Hepatocyte (in vitro differentiated cells): Measurements from ENCODE around the gene CLTA. TPM values are rescaled to one million over a fixed set of nuclear protein-coding genes. Genes with fewer than 3 reads are reported as not detected.
"Not testable (repeated sequence)": the region's sequence is repeated elsewhere in the genome, so short reads cannot be mapped to it uniquely, and the experiment has no call there.

ENCODE experiments used
- DNase-seq: peaks from one replicate; pipeline ENCODE4 v3.0.0-alpha.2; 2016; ENCODE audit warnings: low spot score
- H2AFZ ChIP-seq: fragments of 200-600 bp; sonication (generic); 2 replicates; pipeline ENCODE4 v1.6.0; 2016; ENCODE audit warnings: antibody characterized with exemption, mild to moderate bottlenecking
- H3K27ac ChIP-seq: fragments of 200-600 bp; sonication (generic); 2 replicates; pipeline ENCODE4 v1.5.1; 2016; ENCODE audit warnings: mild to moderate bottlenecking
- H3K27me3 ChIP-seq: fragments of 200-600 bp; sonication (generic); 2 replicates; pipeline ENCODE4 v1.6.1; 2016
- H3K36me3 ChIP-seq: fragments of 200-600 bp; sonication (generic); replicated peaks from 2 replicates; pipeline ENCODE4 v1.5.1; 2016; ENCODE audit warnings: low read depth; ENCODE audit not compliant: insufficient read depth
- H3K4me1 ChIP-seq: fragments of 200-600 bp; sonication (generic); 2 replicates; pipeline ENCODE4 v1.5.1; 2016; ENCODE audit warnings: mild to moderate bottlenecking, moderate library complexity; ENCODE audit not compliant: insufficient read depth
- H3K4me2 ChIP-seq: fragments of 200-600 bp; sonication (generic); 2 replicates; pipeline ENCODE4 v1.6.0; 2016
- H3K4me3 ChIP-seq: fragments of 200-600 bp; sonication (generic); 2 replicates; pipeline ENCODE4 v1.5.1; 2016; ENCODE audit warnings: mild to moderate bottlenecking
- H3K79me2 ChIP-seq: fragments of 200-600 bp; sonication (generic); 2 replicates; pipeline ENCODE4 v1.6.0; 2017; ENCODE audit warnings: mild to moderate bottlenecking
- H3K9me2 ChIP-seq: fragments of 200-600 bp; sonication (generic); replicated peaks from 2 replicates; pipeline ENCODE4 v1.6.0; 2017; ENCODE audit warnings: mild to moderate bottlenecking; ENCODE audit not compliant: insufficient read depth
- H3K9me3 ChIP-seq: fragments of 200-600 bp; sonication (generic); 2 replicates; pipeline ENCODE4 v1.5.1; 2016; ENCODE audit warnings: low read depth, mild to moderate bottlenecking
- H4K20me1 ChIP-seq: fragments of 200-600 bp; sonication (generic); 2 replicates; pipeline ENCODE4 v1.6.0; 2016; ENCODE audit warnings: mild to moderate bottlenecking; ENCODE audit not compliant: insufficient read depth, poor library complexity, severe bottlenecking
- EZH2 ChIP-seq: fragments of 200-600 bp; sonication (generic); IDR thresholded peaks from 2 replicates; pipeline ENCODE4 v1.6.1; 2016; ENCODE audit warnings: antibody characterized with exemption, mild to moderate bottlenecking, borderline replicate concordance
- EZH2phosphoT487 ChIP-seq: fragments of 200-600 bp; sonication (generic); IDR thresholded peaks from one replicate; pipeline ENCODE4 v1.6.1; 2018; ENCODE audit warnings: antibody characterized with exemption, mild to moderate bottlenecking, low read depth, moderate library complexity; ENCODE audit not compliant: unreplicated experiment, severe bottlenecking
- WGBS: methylation state at CpG from one replicate; pipeline ENCODE4 v1.1.6; 2016; ENCODE audit warnings: low lambda C conversion rate; ENCODE audit errors: missing lambda C conversion rate; 5-methylcytosine and 5-hydroxymethylcytosine counted together
- polyA plus RNA-seq: library from polyadenylated mRNA; unstranded; fragments of >200 nt; fragmentation: Nextera tagmentation; extraction: Ambion mirVana; gene quantifications from 2 replicates; pipeline ENCODE4 v1.2.1, GENCODE V29; 2016
- total RNA-seq: library from RNA; depleted of rRNA; stranded (reverse); fragments of >200 nt; gene quantifications from 2 replicates; pipeline ENCODE4 v1.2.3, GENCODE V29; 2014
- TF ChIP-seq, protein P1 (sequence below): fragments of 200-600 bp; sonication (generic); IDR thresholded peaks from 2 replicates; pipeline ENCODE4 v1.5.1; 2016; ENCODE audit warnings: antibody characterized with exemption, mild to moderate bottlenecking; ENCODE audit not compliant: poor library complexity

The CLTA gene
- total and polyA plus RNA-seq, 2 experiments from 2014 or later, result 283 to 317 TPM

DNA sequence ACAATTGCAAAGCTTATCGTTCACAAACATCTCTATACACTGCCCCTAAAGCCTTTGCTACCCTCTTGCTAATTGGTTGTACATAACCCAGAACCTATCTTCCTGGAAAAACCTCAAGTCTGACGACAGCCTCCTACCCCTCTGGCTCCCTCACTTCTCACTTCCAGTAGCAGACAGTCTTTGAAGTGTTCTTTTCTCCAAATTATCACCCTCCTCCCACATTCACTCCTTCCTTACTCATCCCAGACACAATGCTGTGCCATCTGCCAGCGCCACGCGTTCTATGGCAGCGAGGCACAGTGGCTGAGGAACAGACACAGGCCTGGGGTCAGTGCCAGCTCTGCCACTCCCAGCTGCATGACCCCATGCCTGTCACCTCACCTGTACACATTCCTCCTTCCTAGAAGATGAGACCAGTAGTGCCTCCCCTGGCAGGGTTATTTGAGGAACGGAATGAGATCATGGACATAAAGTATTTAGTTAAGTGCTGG lies 27.7 kb downstream of the CLTA start:
- Histone ChIP-seq H3K36me3 (peaks cover 5% of the 10 kb centered on the region), H3K27ac (no peak overlapping the region), H3K4me1 (no peaks in the 10 kb centered on the region), H3K4me2 (no peak overlapping the region), H3K4me3 (no peak overlapping the region), H3K79me2 (peaks cover 6% of the 10 kb centered on the region), H3K9me3 (no peaks in the 10 kb centered on the region), H4K20me1 (peaks cover 6% of the 10 kb centered on the region), H3K27me3 (no peaks in the 10 kb centered on the region), H3K9me2 (no peaks in the 10 kb centered on the region), H2AFZ (no peak overlapping the region)
- DNase-seq, result no peak
- 92% methylated on average over 7 of the region's 7 CpGs for whole genome bisulfite sequencing
- TF ChIP-seq EZH2, result no peak
- TF ChIP-seq, protein P1, sequence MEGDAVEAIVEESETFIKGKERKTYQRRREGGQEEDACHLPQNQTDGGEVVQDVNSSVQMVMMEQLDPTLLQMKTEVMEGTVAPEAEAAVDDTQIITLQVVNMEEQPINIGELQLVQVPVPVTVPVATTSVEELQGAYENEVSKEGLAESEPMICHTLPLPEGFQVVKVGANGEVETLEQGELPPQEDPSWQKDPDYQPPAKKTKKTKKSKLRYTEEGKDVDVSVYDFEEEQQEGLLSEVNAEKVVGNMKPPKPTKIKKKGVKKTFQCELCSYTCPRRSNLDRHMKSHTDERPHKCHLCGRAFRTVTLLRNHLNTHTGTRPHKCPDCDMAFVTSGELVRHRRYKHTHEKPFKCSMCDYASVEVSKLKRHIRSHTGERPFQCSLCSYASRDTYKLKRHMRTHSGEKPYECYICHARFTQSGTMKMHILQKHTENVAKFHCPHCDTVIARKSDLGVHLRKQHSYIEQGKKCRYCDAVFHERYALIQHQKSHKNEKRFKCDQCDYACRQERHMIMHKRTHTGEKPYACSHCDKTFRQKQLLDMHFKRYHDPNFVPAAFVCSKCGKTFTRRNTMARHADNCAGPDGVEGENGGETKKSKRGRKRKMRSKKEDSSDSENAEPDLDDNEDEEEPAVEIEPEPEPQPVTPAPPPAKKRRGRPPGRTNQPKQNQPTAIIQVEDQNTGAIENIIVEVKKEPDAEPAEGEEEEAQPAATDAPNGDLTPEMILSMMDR, result no peak
- TF ChIP-seq EZH2phosphoT487, result no peak

DNA sequence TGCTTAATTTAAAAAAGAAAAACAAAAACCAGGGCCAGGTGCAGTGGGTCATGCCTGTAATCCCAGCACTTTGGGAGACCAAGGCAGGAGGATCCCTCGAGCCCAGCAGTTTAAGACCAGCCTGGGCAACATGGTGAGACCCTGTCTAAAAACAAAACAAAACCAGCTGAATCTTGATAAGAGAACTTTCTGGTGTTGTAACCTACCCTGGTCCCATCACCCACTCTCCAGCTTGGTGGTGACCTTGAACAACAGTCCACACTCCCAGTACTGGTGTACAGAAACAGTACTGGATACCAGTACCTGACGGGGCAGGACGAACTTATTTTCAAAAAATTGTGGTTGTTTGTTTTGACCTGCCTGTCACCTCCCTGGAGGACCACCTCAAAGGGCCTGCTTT lies 30.9 kb downstream of the CLTA start:
- H3K36me3 ChIP-seq, result peaks cover 5% of the 10 kb centered on the region
- WGBS, result 95% methylated on average over 3 of the region's 3 CpGs
- H3K27me3 ChIP-seq, result no peaks in the 10 kb centered on the region
- DNase-seq, result no peak
- no peaks in the 10 kb centered on the region for H3K9me2 ChIP-seq
- H3K27ac ChIP-seq, result no peak overlapping the region
- no peaks in the 10 kb centered on the region for H3K4me1 ChIP-seq
- peaks cover 6% of the 10 kb centered on the region for H3K79me2 ChIP-seq
- H3K4me2 ChIP-seq, result no peak overlapping the region
- TF ChIP-seq EZH2phosphoT487 (no peak), EZH2 (no peak)
- TF ChIP-seq, protein P1, result no peak
- H3K4me3 ChIP-seq, result no peak overlapping the region
- no peak overlapping the region for H2AFZ ChIP-seq
- H4K20me1 ChIP-seq, result no peaks in the 10 kb centered on the region
- H3K9me3 ChIP-seq, result no peaks in the 10 kb centered on the region

DNA sequence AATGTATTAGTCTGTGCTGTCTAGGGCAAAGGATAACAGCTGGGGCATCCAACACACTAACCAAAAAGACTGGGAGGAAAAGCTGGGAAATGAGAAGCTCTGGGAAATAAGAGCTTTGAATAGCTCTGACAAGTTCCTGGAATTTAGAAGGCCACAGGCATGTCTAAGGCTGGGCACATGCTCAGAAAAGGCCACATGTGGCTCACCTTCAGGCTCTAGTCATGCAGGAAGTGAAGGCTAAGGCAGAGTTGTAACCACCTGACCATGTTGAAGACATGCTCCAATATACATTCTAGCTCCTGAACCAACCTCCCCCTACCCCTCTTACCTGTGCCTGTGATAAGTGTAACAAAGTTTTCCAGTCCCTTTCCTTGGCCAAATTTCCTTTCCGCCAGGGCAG lies 31.7 kb downstream of the CLTA start:
- H3K36me3 ChIP-seq, result peaks cover 5% of the 10 kb centered on the region
- TF ChIP-seq EZH2phosphoT487 (no peak), EZH2 (no peak)
- TF ChIP-seq, protein P1, result no peak
- H3K79me2 ChIP-seq, result peaks cover under 1% of the 10 kb centered on the region
- no peaks in the 10 kb centered on the region for H3K4me1 ChIP-seq
- no peak for DNase-seq
- H2AFZ ChIP-seq, result no peak overlapping the region
- no peak overlapping the region for H3K27ac ChIP-seq
- H4K20me1 ChIP-seq, result no peaks in the 10 kb centered on the region
- H3K4me2 ChIP-seq, result no peak overlapping the region
- no peaks in the 10 kb centered on the region for H3K27me3 ChIP-seq
- 100% methylated on average over 1 of the region's 1 CpG for WGBS
- H3K9me2 ChIP-seq, result no peaks in the 10 kb centered on the region
- H3K4me3 ChIP-seq, result no peak overlapping the region
- no peaks in the 10 kb centered on the region for H3K9me3 ChIP-seq

DNA sequence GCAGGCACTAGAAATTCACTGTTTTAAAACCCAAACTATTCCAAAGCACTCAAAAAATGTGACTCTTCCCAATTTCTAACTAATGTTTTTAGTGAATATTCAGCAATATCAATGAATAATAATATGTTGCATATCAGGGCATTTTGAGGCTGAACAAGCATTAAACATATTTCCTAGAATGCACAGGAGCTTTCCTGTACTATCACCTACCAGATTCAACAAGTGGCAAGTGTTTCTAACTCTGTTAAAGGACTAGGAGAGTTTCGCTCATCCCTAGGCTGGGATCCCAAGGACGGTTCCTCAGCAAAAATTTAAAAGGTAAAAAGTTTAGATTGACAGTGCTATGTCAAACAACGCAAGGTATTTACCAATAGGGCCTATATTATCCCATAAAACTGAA lies 46.5 kb downstream of the CLTA start:
- Histone ChIP-seq H3K4me2 (no peak overlapping the region), H3K9me3 (no peaks in the 10 kb centered on the region), H3K4me1 (no peaks in the 10 kb centered on the region), H3K36me3 (no peaks in the 10 kb centered on the region), H2AFZ (no peak overlapping the region), H3K27me3 (no peaks in the 10 kb centered on the region), H4K20me1 (no peaks in the 10 kb centered on the region), H3K27ac (no peak overlapping the region), H3K9me2 (no peaks in the 10 kb centered on the region), H3K79me2 (peaks cover 6% of the 10 kb centered on the region), H3K4me3 (no peak overlapping the region)
- TF ChIP-seq EZH2phosphoT487 (no peak), EZH2 (no peak)
- TF ChIP-seq, protein P1, result no peak
- DNase-seq, result no peak
- 88% methylated on average over 3 of the region's 3 CpGs for WGBS

DNA sequence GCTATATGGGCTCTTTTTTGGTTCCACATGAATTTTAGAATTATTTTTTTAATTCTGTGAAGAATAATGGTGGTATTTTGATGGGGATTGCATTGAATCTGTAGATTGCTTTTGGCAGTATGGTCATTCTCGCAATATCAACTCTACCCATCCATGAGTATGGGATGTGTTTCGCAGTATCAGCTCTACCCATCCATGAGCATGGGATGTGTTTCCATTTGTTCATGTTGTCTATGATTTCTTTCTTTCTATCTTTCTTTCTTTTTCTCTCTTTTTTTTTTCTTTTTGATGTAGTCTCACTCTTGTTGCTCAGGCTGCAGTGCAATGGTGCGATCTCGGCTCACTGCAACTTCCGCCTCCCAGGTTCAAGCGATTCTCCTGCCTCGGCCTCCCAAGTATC lies 48.5 kb downstream of the CLTA start:
- not testable (repeated sequence) for H4K20me1 ChIP-seq, H3K9me2 ChIP-seq, H3K36me3 ChIP-seq, H3K27me3 ChIP-seq, H3K4me1 ChIP-seq, H2AFZ ChIP-seq, DNase-seq, H3K27ac ChIP-seq, H3K4me3 ChIP-seq, H3K79me2 ChIP-seq, H3K4me2 ChIP-seq, H3K9me3 ChIP-seq
- WGBS, result over 99% methylated on average over 6 of the region's 7 CpGs
